Measurements from ENCODE around the gene RBM44. TPM values are rescaled to one million over a fixed set of nuclear protein-coding genes. Genes with fewer than 3 reads are reported as not detected.

The RBM44 gene
- total RNA-seq, 1 donor from 2014 or later, result 0.44 TPM

- H3K27ac Mint-ChIP-seq (ENCODE audit: unreplicated experiment), result no peak overlapping the region
- no peak for DNase-seq (ENCODE audit: low spot score)
- TF ChIP-seq, protein P1, sequence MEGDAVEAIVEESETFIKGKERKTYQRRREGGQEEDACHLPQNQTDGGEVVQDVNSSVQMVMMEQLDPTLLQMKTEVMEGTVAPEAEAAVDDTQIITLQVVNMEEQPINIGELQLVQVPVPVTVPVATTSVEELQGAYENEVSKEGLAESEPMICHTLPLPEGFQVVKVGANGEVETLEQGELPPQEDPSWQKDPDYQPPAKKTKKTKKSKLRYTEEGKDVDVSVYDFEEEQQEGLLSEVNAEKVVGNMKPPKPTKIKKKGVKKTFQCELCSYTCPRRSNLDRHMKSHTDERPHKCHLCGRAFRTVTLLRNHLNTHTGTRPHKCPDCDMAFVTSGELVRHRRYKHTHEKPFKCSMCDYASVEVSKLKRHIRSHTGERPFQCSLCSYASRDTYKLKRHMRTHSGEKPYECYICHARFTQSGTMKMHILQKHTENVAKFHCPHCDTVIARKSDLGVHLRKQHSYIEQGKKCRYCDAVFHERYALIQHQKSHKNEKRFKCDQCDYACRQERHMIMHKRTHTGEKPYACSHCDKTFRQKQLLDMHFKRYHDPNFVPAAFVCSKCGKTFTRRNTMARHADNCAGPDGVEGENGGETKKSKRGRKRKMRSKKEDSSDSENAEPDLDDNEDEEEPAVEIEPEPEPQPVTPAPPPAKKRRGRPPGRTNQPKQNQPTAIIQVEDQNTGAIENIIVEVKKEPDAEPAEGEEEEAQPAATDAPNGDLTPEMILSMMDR (IDR thresholded peaks at IDR 0.05; ENCODE audit: unreplicated experiment), result no peak
- peaks cover 26% of the 10 kb centered on the region for H3K4me1 Mint-ChIP-seq (ENCODE audit: unreplicated experiment)
- peak overlapping the region; percentile 25 for H3K4me3 Mint-ChIP-seq (ENCODE audit: unreplicated experiment)
- H3K9me3 Mint-ChIP-seq (ENCODE audit: unreplicated experiment), result no peaks in the 10 kb centered on the region
- H3K27me3 Mint-ChIP-seq (ENCODE audit: unreplicated experiment), result peaks cover 5% of the 10 kb centered on the region
- H3K36me3 Mint-ChIP-seq (ENCODE audit: low read depth, unreplicated experiment), result peaks cover 53% of the 10 kb centered on the region
Measured at GRCh38 chr2:237754182-237754581, 44.4 kb upstream of the RBM44 start.

DNA sequence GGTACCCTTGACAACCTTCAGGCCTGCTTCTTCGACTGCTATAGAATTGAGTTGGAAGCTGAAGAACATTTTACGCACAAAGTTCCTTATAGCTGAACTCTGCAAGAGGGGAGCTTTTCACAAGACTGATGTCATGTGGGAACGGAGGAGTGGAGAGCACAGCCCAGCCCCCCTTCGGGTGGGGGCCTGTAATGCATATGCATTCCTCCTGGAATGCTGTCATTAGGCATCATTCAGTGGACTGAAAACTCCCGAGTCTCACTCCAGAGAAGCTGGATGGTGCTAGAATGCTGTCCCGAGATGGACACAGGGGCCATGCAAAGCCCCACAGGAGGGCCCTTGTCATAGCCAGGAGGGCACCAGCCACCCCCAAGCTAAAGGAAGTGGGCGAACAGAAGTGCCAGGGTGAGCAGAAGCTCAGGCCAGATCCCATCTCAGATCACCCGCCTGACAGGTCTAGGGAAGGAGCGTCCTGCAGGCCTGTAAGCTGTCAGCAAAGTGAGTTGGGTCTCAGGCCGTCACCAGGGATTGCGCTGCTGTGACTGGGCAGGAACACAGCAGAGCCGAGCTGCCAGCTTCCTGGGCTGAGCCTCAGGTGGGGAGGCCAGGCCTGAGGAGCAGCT is 43.8 kb upstream of the RBM44 start:
- peaks cover 49% of the 10 kb centered on the region for H3K36me3 Mint-ChIP-seq (ENCODE audit: low read depth, unreplicated experiment)
- no peak for DNase-seq (ENCODE audit: low spot score)
- H3K27ac Mint-ChIP-seq (ENCODE audit: unreplicated experiment), result no peak overlapping the region
- H3K4me1 Mint-ChIP-seq (ENCODE audit: unreplicated experiment), result peaks cover 26% of the 10 kb centered on the region
- peak overlapping the region; percentile 25 for H3K4me3 Mint-ChIP-seq (ENCODE audit: unreplicated experiment)
- no peaks in the 10 kb centered on the region for H3K9me3 Mint-ChIP-seq (ENCODE audit: unreplicated experiment)
- peaks cover 4% of the 10 kb centered on the region for H3K27me3 Mint-ChIP-seq (ENCODE audit: unreplicated experiment)
- TF ChIP-seq, protein P1 (IDR thresholded peaks at IDR 0.05; ENCODE audit: unreplicated experiment), result no peak

DNA sequence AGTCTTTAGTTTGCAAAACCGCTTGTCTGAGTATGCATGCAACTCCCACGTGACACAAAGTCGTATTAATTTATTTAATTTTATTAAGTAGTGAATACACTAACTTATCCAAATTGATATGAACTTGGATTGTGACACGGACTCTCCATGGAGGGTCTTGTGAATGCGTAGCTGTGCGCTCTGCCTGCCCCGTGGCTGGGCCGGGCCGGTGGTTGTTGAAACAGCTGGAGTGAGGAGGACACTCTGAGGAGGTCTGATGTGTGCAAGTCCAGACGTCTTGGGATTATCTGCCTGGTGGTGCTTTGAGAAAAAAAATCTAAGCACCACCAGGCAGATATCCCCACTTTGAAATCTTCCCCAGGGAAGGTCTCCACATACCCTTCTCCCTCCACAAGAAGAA is 41.0 kb upstream of the RBM44 start:
- H3K36me3 Mint-ChIP-seq (ENCODE audit: low read depth, unreplicated experiment), result peaks cover 47% of the 10 kb centered on the region

GRCh38 chr2:237758185-237758584 is 40.4 kb upstream of the RBM44 start:
- TF ChIP-seq, protein P1 (IDR thresholded peaks at IDR 0.05; ENCODE audit: unreplicated experiment), result no peak
- H3K27me3 Mint-ChIP-seq (ENCODE audit: unreplicated experiment), result peaks cover 4% of the 10 kb centered on the region
- no peak overlapping the region for H3K4me3 Mint-ChIP-seq (ENCODE audit: unreplicated experiment)
- H3K27ac Mint-ChIP-seq (ENCODE audit: unreplicated experiment), result peak overlapping the region; percentile 57
- no peak for DNase-seq (ENCODE audit: low spot score)
- peaks cover 26% of the 10 kb centered on the region for H3K4me1 Mint-ChIP-seq (ENCODE audit: unreplicated experiment)
- peaks cover 47% of the 10 kb centered on the region for H3K36me3 Mint-ChIP-seq (ENCODE audit: low read depth, unreplicated experiment)
- no peaks in the 10 kb centered on the region for H3K9me3 Mint-ChIP-seq (ENCODE audit: unreplicated experiment)

More for the DNA sequence above, 41.0 kb upstream of the RBM44 start:
- peak overlapping the region; percentile 57 for H3K27ac Mint-ChIP-seq (ENCODE audit: unreplicated experiment)
- no peak for DNase-seq (ENCODE audit: low spot score)
- H3K4me3 Mint-ChIP-seq (ENCODE audit: unreplicated experiment), result no peak overlapping the region
- no peaks in the 10 kb centered on the region for H3K9me3 Mint-ChIP-seq (ENCODE audit: unreplicated experiment)
- H3K4me1 Mint-ChIP-seq (ENCODE audit: unreplicated experiment), result peaks cover 26% of the 10 kb centered on the region
- H3K27me3 Mint-ChIP-seq (ENCODE audit: unreplicated experiment), result peaks cover 4% of the 10 kb centered on the region
- TF ChIP-seq, protein P1 (IDR thresholded peaks at IDR 0.05; ENCODE audit: unreplicated experiment), result no peak

DNA sequence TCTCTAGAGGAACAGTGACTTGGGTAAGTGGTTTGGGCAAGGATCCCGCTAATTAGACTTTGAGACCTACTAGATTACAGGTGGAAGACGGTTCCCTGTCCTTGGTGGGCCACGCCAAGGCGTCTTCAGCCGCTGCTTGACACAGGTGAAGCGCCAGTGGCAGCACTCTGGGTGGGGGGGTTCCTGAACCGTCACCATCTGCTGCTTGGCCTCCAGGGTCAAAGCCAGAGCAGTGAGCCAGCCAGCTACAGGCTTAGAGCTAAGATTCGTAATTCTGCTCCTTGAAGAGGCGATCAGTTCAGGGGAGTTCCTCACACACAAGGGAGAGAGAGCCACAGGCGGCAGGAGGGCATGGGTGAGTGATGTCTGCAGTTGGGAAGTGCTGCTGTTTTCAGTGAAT is 39.4 kb upstream of the RBM44 start:
- Mint-ChIP-seq H3K4me3 (ENCODE audit: unreplicated experiment) (peak overlapping the region; percentile 39), H3K4me1 (ENCODE audit: unreplicated experiment) (peaks cover 26% of the 10 kb centered on the region), H3K9me3 (ENCODE audit: unreplicated experiment) (no peaks in the 10 kb centered on the region), H3K36me3 (ENCODE audit: low read depth, unreplicated experiment) (peaks cover 52% of the 10 kb centered on the region), H3K27me3 (ENCODE audit: unreplicated experiment) (peaks cover 4% of the 10 kb centered on the region), H3K27ac (ENCODE audit: unreplicated experiment) (no peak overlapping the region)
- DNase-seq (ENCODE audit: low spot score), result no peak
- TF ChIP-seq, protein P1 (IDR thresholded peaks at IDR 0.05; ENCODE audit: unreplicated experiment), result no peak
